ENCODE results near the gene PNPLA7.
"Not testable (repeated sequence)": the region's sequence is repeated elsewhere in the genome, so short reads cannot be mapped to it uniquely, and the experiment has no call there.

Gene PNPLA7

DNA sequence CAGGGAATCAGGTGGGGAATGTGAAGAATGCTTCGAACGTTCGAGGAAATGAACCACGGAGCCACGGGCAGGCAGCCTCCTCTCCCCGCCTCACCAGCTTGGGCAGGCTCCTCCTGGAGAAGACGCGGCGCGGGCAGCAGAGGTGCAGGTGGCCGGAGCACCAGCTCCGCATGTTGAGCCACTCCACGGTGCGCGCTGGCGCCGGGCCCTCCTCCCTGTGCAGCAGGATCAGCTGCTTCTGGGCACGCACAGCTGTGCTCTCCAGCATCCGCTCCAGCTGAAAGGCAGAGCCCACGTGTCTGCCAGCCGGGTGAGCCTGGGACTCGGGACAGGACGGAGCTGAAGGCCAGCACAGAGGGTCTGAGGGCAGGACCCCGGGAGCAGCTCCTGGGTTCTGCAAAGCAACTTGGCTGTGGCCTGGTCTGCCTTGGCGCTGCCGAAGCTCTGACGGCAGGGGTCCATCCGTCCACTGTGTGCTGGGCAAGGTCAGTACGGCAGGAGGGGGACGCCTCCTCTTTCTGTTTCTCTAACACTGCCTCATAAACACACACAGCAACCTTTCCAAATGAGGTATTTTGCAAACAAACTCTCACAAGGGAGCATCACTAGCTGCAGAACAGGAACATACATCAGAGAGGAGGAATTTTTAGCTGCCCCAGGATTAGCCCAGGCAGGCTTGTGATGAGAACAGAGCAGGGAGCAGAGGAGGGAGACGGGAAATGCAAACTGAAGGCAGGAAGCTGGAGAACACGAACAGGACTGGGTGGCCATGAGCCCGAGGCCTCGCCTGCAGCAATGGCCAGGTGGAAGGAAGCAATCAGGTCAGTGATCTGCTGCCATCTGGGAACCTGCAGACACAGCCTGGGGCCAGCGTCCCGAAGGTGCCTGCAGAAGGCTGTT lies 71.0 kb downstream of the PNPLA7 start:
- peak; percentile 39 for DNase-seq (ENCODE audit: low spot score)

DNA sequence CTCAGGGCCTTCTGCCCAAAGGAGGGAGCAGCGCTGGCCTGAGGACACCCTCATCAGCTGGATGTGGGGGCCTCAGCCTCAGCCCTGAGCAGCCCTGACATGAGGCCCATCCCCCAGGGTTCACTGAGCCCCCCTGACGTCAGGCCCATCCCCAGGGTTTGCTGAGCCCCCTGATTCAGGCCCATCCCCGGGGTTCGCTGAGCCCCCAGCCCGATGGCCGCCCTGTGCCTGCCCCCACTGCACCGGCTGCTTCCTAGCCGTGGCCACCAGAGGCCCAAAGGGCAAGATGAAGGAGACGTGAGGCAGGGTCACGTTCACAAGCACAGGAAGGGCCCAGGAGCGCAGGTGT lies 71.6 kb downstream of the PNPLA7 start:
- no peak for DNase-seq (ENCODE audit: low spot score)

DNA sequence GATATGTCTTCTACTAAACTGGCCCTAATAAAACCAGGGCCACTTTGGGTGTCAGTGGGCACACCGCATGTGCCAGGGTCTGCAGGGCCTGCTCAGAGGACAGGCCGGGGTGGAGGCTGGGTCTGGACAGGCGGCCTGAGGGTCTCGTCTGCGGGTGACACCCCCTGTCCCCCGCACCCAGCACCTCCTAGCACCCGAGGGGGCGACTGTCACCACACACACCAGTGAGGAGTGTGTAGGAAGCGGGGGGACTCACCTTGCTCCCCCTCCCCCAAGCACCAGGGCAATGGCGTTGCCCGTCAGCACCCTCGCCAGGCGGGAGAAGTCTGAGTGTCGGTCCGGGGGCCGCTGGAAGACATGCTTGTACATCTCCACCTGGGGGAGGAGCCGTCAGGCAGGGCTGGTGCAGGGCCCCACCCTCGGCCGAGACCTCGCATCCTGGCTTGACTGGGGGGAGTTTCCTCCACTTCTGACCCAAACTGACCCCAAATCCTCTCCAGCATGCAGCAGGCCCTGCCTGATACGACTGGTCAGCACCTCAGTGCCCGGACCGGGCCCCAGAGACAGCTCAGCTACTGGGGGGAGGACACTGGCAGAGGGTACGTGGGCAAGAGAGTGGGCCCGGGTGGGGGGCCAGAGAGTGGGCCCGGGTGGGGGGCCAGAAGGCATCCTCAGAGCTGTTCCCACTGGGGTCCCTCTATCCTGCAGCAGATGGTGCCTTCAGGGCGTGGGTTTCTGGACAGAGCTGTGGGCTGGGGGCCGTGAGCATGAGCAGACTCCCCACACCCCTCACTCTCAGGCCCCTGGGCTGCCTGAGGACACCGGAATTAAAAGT lies 72.2 kb downstream of the PNPLA7 start:
- no peak for DNase-seq (ENCODE audit: low spot score)

DNA sequence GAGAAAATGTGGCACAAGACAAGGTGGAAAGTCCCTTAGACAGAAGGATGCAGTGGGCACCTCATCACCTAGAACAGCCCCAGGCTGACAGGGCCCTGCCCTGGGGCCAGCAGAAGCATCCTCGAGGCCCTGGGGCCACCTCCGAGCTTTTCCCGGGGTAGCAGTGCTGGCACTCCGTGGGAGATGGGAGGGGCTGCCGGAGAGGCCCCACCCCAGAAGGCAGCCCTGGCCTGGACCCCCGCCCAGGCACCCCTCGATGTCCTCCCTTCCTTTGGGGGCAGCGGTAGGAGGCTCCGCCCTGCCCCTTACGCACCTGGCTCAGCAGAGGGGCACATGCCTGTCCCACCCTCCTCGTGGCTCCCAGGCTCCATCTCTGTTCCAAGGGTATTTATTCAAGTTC lies 73.3 kb downstream of the PNPLA7 start:
- no peak for DNase-seq (ENCODE audit: low spot score)

DNA sequence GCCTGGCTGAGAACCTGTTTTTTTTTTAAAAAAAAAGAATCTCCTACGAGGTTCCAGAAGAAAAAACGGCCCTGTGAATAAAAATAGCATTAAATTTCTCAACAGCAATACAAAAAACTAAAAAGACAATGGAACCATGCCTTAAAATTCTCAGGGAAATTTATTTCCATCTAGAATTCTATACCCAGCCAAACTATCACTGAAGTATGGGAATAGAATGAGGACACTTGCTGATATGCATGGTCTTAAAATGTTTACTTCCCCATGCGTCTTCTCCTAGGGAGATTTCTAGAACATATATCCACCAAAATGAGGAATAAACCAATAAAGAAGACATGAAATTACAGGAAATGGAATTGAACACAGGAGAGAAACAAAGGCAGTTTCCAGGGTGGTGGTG lies 74.5 kb downstream of the PNPLA7 start:
- no peak for DNase-seq (ENCODE audit: low spot score)

DNA sequence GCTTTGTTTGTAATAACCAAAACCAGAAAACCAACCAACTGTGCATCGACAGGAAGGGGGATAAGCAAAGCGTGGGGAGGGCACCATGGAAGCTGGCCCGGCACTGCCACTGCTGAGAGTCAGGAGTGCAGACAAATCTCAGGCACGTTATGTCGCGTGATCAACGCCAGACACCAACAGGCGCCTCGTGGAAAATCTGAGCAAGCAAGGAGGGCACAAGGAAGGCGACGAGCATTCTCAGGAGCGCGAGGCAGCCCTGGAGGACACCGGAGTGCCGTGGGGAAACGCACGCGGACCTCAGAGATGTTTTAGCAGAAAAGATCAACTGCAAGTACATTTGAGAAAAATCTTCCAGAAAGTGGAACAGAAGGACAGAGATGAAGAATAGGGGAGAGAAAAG lies 75.9 kb downstream of the PNPLA7 start:
- DNase-seq (ENCODE audit: low spot score), result no peak

DNA sequence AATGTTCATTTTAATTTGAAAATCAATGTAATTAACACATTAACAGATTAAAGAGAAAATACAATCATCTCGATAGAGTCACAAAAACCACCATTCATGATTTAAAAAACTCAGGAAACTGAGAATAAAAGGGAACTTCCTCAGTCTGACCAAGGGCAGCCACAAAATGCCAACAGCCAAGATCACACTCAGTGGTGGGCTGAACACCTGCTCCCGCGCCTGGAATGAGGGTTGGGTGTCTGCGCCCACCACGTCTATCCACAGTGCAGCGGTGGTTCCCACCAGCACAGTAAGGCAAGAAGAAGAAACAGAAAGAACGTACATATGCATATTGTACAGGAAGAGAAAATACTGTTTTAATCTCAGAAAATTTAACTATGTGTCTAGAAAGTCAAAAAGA lies 79.4 kb downstream of the PNPLA7 start:
- DNase-seq (ENCODE audit: low spot score), result no peak

DNA sequence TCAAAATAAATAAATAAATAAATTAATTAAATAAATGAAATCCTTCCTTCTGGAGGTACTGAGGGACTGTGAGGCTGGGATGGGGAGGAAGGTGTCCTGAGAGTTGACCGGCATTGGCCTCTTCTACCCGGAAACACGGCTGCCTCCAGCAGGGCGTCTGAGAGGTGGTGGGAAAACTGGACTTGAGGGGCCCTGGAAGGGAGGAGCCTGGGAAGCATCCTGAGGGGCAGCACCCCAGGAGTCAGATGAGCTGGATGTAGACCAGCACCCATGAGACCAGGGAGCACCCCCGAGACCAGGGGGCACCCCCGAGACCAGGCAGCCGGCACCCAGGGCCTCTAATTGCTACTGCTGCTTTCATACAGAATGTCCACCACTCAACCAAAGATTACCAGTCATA lies 82.3 kb downstream of the PNPLA7 start:
- no peak for DNase-seq (ENCODE audit: low spot score)

DNA sequence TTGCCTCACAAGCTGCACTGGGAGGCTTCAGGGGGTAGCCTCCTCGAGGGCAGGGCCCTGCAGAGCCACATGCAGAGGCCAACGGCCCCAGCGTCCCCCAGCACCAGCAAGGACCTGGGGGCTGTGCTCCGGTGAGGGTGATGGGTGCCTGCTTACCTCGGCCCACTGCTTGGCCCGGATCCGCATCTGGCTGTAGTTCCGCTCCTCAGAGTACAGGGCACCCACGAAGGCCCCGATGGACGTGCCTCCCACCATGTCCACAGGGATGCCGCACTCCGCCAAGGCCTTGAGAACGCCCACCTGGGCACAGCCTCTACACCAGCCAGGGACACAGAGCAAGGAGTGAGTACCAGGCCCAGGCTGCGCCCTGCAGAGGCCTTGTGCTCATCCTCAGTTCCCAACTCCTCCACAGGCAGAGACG lies 83.0 kb downstream of the PNPLA7 start:
- no peak for DNase-seq (ENCODE audit: low spot score)

DNA sequence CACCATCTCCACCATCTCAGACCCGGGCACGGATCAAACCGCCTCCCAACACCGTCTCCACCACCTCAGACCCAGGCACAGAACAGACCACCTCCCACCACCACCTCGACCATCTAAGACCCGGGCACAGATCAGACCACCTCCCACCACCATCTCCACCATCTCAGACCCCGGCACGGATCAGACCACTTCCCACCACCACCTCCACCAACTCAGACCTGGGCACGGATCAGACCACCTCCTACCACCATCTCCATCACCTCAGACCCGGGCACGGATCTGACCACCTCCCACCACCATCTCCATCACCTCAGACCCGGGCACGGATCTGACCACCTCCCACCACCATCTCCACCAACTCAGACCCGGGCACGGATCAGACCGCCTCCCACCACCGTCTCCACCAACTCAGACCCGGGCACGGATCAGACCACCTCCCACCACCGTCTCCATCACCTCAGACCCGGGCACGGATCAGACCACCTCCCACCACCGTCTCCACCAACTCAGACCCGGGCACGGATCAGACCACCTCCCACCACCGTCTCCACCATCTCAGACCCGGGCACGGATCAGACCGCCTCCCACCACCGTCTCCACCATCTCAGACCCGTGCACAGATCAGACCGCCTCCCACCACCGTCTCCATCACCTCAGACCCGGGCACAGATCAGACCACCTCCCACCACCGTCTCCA lies 83.7 kb downstream of the PNPLA7 start:
- not testable (repeated sequence) for DNase-seq (ENCODE audit: low spot score)

DNA sequence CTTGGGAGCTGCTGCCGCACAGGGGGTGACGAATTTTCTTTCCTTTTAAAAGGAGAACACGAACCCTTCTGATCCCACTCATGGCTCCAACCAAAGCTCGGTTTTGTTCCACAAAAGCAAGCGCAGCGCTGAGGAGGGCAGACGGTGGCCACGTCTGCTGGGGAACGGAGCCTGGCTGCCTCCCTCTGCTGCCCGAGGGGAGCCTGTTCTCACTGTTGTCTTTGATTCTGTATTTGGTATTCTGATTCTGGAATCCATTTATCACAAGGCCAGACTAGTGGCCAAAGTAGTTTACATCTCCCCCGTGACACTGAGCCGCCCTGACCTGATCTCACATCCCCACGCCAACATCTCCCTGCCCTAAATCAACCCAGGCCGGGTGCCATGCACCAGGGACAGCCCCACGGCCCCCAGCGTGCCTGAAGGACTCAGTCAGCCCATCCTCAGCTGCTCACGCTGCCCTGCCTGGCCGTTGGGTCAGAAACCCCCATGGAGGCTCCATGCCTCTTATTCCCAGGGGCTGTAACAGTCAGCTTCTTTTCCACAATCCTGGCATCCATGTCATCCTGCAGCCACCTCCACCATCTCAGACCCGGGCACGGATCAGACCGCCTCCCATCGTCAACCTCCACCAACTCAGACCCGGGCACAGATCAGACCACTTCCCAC lies 84.3 kb downstream of the PNPLA7 start:
- DNase-seq (ENCODE audit: low spot score), result no peak

DNA sequence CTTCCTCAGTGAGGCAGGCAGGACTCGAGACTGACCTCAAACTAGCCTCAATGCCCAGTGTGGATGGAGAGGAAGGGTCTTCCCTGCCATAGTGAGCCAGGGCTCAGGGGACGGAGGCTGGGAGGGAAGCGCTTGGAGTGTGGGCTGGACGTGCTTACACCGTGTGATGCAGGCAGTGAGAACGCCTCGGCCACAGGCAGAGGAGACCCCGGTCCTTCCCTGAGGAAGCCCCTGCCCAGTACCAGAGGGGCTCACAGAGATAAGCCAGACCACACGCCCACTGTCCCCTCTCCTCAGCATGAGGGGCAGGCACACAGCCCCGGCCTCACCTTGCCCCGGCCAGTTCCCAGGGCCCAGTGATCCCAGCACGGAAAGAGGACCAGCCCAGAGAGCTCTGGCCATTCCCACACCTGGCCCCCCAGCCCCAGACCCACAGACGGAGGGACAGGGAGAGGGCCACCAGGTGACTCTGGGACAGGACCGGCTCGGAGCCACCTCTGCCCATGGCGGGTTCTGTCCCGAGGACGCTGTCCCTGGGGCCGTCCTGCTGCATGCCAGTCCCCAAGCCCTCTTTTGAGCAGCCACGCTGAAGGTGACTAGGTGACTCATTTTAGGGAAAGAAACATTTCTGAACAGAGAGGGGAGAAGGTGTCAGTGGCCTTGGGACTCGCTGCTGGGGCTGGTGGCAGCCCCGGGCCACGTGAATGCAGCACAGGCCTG lies 85.0 kb downstream of the PNPLA7 start:
- DNase-seq (ENCODE audit: low spot score), result no peak

DNA sequence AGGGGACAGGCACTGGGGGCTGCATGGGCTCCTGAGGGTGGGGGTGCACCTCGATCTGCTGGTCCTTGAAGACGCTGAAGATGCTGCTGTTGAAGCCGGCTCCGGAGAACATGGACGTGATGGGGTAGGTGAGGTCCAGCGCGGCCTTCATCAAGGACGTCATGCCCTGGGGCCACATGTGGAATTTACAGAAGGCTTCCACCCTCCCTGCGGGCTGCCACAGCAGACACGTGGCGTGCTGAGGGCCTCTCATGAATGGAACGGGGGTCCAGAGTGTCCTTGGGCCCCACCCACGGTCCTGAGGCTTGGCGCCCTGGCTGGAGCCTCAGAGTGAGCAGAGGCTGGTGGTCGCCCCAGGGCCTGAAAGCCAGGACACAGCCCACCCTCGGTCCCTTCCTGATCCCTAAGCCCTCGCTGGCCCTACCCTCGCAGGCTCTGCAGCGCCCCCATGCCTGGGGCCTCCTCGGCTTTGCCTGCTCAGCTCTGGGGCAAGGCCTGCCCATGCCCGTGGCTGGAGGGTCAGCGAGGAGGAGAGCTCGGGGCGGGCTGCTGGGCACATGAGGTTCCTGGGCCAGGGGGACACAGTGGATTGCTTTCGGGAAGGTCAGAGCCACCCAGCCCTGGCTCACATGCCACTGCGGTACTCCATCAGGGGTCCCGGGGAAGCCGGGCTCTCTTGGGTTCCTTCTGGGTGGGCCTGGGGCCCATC lies 85.8 kb downstream of the PNPLA7 start:
- no peak for DNase-seq (ENCODE audit: low spot score)

DNA sequence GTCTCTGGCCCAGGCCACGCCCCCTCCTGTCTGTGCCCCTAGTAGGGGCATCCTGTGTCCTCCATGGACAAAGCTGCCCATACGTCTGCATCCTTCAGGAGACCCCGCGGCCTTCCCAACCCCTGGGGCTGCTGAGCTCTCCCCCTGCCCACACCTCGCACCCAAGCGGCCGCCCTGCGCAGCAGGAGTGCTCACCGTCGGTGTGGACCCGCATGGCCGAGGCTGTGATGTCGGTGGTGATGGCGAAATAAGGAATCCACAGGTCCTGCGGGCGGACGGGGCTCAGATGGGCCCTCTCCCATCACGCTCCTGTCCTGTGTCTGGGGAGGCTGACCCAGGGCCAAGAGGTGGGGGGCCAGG lies 86.3 kb downstream of the PNPLA7 start:
- no peak for DNase-seq (ENCODE audit: low spot score)

DNA sequence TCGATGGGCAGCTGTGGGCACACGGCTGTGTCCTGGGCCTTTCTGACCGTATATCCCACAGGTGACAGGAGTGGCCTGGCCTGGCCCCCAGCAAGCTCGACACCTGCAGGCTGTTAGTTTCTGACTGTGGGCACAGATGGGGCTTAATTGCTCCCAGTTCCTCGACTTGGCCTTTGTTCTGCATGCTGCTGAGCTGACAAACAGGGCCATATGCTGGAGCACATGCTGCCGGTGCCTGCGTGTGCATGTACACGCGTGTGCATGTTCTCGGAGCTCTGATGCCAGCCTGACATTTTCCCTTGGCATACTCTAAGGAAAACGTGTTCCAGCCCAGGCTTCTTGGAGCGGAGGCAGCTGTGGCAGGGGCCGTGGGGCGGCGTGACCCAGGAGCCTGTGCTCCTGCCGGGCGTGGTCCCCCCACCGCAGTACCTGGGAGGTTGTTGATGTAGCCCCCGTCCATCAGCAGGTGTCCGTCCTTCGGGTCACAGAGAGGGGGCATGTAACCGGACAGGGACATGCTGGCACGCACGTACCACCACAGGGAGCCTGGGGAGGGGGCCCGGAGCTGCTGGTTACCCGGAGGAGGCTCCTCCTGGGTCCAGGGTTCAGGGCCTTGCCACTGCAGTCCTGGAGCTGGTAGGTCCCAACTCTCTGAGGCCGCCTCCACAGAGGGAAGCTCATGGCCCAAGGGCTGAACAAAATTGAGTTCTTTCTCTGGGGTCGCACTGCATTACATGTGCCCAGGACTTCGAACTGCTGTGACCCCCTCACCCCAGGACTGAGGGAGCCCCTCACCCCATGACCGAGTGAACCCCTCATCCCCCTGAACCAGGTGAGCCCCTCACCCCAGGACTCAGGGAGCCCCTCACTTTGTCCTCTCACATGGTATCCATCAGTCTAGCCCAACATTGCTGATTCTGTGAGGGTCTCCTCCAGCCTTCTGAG lies 86.9 kb downstream of the PNPLA7 start:
- DNase-seq (ENCODE audit: low spot score), result no peak

DNA sequence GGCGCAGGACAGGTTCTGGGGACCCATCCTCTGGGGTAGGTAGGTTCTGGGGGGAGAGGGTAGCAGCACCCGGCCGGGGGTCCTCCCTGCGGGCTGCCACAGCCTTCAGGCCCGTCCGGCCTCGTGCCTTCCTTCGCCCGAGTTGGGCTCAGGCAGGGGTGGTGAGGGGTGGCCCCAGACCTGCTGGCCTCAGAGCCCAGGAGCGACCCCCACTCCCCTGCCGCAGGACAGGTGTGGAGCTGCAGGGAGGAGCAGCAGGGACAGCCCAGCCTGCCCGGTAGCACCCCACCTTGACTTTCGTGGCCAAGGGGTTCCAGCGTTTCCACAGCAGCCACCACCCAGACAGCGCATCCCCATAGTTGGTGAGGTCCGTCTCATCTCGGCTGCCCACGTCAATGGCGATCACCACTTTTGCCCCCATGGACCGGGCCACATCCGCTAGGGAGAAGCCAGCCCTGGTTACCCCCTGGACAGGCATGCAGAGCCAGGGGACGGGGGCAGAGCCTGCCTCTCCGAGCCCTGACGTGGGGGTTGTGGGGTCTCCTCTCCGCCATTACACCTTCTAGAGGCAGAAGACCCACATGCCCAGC lies 87.7 kb downstream of the PNPLA7 start:
- DNase-seq (ENCODE audit: low spot score), result no peak

DNA sequence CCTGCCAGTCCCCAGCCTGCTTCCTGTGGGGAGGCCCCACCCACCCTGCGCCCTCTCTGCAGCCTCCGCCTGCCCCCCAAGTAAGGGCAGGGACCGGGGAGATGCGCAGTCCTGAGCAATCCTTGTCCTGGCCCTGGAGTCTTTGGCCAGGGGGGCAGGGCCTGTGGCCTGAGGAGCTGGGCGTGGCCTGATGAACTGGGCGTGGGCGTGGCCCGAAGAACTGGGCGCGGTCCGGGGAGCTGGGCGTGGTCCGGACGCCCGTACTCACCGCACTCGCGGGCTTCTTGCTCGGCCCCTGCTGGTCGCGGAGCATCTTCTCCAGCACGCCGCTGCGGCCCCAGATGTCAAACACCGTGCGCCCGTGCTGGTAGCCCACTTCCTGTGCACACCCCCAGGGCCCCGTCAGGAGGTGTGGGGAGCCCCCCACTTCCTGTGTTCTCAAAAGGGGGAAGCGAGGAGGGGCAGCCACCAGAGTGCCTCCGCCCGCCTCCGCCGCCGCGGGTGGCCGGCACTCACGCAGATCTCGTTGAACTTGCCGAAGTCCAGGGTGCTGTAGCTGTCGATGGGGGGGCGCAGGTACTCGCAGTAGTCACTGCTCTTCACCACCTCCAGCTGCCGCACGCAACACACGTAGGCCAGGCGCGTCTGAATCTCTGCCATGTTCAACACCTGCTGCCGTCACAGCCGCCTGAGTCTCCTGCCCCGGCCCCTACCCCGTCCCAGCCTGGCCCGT lies 88.4 kb downstream of the PNPLA7 start:
- peak; percentile 67 for DNase-seq (ENCODE audit: low spot score)

DNA sequence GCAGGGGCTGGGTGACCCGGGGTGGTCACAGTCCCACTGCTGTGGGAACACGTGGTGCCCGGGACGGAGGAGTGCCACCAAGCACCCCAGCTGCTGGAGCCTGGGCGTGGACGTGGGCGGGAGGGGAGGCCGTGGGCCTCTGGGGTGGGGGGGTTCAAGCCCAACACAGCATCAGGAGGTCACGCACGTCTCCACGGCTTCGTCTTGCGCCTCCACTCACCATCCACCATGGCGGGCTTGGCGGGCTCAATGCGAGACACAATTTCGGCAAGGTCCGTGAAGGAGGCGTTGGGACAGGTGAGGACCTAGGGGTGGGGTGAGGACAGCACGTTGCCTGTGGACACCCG lies 88.9 kb downstream of the PNPLA7 start:
- DNase-seq (ENCODE audit: low spot score), result no peak

Data from AG08395 (cell line).